LoVo (cell line): ENCODE results near the gene CCDC88C.

ENCODE experiments used
- DNase-seq: peaks from one replicate; pipeline ENCODE4 v3.0.0-alpha.2; 2016; ENCODE audit warnings: low spot score

The CCDC88C gene

DNA sequence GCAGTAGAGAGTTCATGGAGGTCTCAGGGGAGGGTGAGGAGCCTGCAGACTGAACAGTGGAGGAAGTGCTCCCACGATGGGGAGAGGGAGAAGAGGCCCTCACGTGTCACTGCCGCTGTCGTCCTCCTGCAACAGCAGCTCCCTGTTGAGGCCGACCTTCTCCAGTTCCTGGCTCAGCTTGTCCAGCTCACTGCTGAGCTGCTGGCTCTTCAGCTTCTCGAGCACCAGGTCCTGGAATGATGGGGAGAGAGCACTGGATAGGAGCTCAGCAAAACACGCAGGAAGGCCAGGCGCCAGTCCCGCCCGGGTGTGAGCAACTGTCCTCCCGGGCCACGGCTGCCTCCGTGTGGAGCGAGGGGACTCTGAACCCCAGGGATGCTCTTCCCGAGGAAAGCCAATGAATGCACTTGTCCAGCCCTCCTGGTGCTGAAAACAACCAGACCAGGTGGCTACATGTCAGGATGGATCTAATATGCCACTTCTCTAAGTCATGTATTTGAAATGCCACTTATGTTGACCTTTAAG is 107.8 kb downstream of the CCDC88C start:
- no peak for DNase-seq

DNA sequence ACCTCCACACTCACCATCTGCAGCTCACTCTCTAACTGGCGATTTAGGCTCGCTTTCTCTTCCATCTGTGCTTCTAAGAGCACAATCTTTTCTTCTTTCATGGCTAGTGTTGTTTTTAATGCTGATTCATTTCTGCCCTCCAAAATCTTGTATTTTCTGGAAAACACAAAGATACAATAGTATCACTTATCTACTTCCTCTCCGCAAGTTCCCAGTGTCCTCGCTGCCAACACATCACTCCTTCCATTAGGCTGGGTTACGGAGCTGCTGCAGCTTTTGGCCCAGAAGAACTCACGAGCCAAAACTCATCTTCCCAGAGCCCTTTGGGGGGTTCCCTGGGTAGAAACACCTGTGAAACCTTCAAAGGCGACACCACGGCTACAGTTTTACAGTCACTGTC is 109.3 kb downstream of the CCDC88C start:
- DNase-seq = no peak

DNA sequence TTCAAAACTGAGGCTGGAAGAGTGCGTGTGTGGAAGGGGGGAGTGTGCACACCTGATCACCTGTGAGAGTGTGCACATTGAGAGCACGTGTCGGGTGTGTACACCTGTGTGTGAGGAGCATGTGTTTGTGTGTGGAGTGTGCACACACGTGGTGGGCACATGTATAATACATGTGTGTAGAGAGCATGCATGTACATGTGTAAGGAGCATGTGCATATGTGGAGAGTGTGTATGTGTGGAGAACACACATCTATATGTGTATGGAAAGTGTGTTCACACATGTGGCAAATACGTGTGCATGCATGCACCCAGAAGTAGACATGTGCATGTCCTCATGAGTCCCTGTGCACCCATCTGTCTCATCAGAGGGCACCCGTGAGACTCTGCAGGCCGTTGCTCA is 110.0 kb downstream of the CCDC88C start:
- no peak for DNase-seq

DNA sequence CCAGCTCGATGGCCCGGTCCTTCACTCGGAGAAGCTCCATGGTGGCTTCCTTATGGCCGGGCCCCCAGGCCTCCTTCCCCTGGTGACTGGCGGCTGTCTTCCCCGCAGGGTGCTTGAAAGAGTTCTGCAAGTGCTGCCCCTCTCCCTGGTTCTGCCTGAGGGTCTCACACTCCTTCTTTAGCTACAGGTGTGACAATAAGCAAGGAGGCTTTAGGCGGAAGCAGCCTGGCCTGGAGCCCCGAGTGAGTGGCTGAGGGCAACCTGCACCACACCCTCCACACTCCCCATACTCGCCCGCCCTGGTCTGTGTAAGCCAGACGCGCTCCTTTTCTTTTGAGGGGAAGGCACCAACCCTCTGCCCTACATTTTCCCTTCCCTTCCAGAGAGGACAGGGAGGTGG is 110.6 kb downstream of the CCDC88C start:
- no peak for DNase-seq

DNA sequence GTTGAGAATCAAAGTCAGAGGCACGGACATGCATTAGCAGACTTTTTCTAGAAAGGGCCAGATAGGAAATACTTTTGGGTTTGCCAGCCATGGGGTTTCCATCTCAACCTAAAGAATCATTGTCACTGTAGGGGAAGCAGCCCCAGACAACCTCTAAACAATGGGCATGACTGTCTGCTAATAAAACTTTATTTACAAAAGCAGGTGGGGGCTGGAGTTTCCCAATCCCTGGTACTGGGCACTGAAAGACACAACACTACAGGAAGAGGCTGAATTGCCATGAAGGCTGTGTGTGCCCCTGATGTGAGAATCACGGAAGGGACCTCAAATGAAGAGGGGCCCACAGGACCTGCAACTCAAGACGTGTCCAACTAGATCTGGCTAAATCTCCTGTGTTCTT is 111.1 kb downstream of the CCDC88C start:
- DNase-seq = no peak

DNA sequence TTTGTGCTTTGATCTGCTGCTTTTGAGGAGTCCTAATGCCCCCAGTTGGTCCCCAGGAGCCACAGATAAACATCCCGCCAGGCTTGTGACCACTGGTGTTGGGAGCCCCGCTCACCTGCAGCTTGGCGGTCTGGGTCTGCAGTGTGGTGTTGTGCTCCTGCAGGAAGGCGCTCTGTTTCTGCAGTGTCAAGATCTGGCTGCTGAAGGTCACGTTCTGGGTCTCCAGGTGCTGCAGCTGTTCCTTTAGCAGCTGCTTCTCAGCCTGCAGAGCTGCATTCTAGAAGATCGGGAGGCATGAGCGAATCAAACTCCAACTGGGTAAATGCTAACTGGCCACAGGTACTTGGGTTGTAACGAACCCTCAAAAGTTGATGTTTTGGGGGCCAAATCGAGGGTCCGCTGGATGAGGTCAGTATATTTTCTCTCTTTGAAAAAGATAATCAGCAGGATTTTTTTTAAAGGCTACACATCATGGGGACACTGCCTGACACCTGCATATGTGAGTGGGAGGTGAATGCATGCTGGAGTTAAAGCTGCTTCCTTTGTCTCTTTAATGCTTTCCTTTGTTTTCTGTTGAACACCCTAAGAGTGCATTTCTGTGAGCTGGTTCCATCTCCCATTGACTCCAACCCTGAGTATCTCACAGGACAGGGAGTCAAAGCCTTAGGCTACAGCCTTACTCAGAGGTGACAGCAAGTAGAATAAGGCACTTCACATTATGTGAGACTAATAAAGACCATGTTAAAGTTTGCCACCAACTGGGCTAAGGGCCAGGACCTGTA is 111.8 kb downstream of the CCDC88C start:
- no peak for DNase-seq

DNA sequence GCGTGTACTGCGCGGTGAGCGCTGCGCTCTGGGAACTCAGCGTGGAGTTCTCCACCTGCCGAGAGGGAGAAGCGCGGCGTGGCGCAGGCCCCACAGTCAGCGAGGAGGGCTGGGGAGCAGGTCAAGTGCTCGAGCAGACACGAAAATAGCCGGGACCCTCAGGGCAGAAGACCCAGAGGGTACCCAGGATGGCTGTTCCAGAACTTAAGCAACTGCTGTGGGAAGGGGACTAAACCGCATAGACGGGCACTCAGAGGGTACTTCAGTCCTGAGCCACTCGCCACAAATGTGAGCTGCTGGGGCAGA is 113.7 kb downstream of the CCDC88C start:
- DNase-seq = no peak

DNA sequence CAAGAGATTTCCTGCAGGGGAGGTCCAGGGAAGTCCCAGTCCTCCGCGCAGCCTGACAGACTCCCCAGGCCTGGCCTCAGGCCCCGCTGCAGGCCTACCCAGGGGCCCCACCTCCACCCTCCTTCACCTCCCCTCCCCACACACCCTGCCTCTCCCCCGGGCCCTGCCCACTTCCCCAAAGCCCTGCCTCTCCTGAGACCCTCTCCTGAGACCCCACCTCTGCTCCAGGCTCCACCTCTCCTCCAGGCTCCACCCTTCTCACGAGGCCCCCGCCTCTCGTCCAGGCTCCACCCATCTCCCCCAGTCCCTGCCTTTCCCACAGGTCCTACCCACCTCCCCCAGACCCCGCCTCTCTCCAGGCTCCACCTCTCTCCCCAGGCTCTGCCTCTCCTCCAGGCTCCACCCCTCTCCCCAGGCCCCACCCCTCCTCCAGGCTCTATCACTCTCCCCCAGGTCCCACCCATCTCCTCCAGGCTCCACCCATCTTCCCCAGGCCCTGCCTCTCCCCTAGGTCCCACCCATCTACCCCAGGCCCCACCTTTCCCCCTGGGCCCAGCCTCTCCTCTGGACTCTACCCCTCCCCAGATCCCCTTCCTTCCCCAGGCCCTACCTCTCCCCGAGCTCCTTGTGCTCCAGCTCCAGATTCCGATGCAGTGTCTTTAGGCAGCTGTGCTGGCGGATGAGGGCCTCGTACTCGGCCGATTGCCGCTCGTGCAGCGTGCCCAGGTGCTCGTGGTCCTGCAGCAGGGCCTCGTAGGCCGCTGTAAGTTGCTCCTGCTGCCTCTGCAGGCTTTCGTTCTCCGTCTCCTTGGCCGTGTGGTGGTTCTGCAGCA is 114.3 kb downstream of the CCDC88C start:
- no peak for DNase-seq

DNA sequence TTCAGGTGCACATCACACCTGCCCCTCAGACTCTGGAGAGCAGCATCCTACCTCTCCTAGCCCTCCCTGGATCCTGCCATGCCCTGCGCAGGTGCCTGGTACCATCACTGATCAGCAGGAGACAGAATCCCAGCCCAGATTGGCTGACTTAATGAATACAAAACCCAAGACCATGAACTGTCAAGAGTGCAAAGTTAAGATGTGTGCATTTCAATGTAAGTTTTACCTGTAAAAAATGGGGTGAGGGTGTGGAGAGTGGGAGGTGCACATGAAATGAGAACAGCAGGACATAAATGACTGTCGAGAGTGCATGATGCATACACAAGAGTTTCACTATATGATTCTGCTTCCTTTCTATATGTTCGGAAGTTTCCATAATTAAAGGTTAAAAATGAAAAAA is 115.2 kb downstream of the CCDC88C start:
- no peak for DNase-seq

DNA sequence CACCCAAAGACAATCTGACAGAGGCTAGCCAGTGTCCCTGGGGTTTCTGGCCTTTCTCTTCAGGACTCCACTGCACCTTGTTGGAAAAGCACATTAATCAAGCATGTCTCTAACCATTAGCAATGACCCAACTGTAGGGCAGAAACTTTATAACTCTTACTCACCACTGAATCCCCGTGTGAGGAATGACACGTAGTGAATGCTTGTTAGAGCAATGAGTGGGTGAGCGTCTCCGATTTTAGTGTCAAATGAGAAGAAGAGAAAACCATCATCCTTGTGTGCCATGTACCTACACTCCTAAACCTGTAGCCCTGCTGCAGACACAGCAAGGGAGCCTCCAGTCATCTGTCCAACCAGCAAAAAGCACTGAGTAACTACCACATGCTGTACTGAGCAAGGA is 116.7 kb downstream of the CCDC88C start:
- DNase-seq = no peak

DNA sequence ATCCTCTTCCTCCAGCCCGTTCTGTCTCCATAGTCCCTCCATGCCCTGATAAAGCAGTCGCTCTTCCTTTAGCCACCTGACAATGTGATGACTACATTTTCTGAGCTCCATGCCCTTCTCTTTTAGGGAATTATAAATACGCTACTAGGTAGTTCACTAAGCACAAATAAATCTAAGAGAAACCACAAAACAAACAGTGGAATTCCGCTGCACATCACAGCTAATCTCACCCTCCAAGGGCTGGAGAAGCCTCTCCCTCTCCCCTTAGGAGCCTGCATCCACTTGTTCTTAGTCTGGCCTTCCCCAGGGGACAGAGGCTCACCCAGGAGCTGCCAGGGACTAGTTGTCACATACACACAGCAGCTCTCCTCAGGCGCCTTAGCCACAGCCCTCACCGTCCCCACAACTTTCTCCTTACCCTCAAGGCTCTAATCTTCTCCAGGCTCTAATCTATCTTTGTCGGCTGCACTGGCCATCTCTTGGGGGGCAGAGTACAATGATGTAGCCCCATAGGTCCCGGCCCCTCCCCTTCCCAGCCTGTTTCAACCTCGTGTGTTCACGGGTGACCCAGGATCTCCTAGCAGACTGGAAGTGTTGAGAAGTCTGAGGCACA is 117.2 kb downstream of the CCDC88C start:
- DNase-seq = no peak

DNA sequence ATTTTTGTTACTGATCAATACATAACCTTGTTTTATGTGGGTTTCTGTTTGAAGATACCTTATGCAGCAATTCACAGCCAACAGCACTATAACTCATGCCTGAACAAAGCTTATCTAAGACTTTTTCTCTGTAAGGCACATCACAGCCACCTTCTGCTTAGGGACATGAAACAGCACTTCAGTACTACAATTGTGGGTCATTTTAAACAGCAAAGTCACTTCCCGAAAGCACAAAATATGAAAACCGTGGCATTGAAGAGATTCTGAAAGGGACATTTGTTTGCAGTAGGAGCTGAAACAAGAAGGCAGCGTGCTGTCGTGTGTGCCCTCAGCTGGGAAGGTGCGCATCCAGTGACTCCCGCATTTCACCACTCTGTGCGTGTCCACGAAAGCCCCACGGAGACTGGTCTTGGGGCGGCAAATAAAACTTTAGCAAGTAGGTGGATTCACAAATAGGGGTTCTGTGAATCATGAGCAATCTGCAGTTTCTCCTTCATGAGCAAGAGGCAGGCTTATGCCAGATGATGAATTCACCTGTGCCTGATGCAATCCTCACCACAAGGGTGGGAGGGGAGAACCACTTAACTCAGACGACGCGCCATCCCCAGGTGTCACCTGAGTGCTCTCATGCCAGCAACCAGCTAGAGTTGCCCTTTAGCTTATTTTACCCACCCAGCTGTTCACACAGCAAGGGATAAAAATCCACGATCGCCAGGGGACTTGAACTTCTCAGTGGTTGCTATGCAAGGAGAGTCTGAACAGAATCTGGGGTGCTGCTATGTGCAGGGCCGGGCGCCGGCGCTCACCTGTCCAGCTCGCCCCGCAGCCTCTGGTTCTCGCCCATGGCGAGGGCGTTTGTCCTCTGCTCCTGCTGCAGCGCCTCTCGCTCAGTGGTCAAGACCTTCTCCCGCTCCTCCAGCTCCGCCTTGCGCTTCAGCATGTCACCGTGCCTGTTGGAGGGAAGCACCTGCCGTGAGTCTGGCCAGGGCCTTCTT is 118.2 kb downstream of the CCDC88C start:
- DNase-seq = no peak

DNA sequence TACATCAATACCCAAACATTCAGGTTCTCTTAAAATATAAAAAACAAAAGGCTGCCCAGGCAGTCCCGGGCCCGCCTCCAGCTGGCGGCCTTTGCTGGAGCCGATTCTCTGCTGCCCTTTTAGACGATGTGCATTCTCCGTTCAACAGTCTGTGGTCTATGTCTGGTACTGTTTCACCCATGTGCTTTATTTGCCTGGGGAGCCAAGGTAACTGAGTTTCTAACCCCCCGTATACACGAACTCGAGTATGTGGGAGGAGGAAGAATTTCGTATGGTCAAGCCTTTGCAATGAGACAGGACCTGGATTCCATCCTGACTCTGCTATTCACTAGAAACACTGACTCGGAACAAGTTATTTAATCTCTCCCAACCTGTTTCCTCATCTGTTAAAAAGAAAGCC is 119.0 kb downstream of the CCDC88C start:
- DNase-seq = no peak

DNA sequence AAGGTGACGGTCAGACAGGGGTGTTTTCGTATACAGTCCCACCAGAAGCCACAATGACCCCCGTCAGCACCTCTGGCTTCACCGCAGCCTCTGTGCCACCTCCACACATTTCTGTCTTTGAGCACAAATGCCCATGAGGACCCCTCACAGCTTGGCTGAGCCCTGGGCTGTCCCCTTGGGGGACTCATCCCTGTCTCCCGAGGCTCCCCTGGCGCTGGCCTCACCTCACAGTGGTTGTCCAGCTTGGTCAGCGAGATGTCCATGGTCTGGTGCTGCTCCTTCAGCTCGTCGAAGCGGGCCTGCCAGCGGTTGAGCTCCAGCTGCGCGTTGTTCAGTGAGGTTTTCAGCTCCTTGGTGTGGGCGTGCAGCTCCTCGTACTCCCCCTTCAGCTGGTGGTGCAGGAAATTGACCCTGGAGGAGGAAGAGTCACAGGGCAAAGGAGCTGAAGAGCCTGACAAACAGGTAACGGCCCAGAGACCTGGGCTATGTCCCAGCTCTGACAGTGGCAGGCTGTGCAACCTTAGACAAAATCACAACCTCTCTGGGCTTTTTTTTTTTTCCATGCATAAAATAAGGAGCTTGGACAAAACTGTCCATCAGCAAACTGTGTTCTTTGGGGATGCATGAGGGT is 120.4 kb downstream of the CCDC88C start:
- DNase-seq = no peak

DNA sequence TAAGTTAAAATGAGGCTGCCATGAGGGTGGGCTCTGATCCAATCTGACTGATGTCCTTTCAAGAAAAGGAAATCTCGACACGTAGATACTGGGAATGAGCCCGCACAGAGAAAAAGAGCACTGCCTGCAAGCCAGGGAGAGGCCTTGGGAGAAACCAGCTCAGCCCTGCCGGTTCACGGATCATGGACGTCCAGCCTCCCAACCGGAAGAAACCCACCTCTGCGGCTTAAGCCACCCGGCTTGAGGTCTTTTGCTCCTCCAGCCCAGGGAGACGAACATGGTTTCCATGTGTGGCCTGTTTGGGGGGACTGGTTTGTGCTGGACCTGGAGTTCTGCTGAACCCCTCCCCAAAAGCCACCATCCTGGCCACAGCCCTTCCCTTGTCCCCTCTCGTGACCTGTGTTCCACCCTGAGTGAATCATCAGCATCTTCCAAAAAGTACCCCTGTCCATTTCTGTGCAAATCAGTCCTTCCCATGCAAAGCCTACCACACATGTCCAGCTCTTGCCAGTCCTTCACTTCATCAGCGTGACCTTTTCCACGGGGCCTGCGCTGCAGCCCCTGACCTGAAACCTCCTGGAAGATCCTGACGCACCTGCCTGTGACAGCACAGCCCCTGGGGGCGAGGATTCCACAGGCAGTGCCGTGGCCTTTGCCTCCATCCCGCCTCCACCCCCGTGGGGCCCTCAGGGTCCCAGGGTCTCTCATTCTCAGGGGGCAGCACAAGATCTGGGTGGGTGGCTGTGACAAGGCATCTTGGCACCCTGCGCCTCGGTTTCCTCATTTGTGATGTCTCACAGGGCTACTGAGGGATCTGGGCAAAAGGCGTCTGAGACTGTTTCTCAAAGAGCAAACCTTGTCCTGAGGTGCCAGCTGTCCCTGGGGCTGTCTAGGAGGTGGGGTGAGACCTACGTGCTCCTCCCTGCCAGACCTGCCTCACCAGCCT is 121.5 kb downstream of the CCDC88C start:
- DNase-seq = no peak

DNA sequence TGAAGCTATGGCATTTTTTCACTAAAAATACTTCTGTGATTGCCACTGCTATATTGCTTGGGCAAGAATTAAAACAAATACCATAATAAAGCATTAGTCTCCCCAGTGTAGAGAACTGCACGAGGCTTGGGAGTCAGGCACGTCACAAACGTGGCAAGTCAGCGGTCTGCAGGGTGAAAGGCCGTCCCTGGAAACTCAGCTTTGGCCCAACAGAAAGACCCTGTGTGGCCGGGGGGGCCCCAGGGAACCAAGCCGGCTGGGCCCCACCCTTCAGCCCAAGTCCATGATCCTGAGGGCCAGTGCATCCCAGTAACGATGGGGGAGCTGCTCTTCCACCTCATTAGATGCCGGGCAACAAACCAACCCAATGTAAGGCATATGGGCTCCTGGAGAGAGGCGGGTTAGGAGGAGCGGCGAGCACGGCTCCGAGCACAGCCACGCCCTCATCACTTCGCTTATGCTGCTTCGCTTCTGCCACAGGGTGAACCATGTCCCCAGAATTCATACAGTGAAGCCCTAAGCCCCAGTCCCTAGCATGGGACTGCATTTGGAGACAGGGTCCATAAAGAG is 122.3 kb downstream of the CCDC88C start:
- no peak for DNase-seq

DNA sequence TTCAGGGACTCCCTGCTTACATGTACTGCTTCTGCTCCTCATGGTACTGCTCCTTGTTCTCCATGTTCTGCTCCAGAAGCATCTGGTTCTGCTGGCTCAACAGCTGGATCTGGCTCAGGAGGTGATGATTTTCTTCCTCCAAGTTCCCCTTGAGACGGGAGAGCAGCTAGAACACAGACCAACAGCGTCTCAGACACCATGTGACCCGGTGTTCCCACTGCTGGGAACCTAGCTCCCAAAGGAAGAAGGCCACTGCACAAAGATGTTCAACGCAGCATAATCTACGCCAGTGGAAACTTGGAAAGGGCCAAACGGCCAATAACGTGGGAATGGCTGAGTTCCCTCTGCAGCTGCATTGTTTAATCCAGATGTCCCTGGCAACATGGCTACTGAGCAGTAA is 123.5 kb downstream of the CCDC88C start:
- no peak for DNase-seq

DNA sequence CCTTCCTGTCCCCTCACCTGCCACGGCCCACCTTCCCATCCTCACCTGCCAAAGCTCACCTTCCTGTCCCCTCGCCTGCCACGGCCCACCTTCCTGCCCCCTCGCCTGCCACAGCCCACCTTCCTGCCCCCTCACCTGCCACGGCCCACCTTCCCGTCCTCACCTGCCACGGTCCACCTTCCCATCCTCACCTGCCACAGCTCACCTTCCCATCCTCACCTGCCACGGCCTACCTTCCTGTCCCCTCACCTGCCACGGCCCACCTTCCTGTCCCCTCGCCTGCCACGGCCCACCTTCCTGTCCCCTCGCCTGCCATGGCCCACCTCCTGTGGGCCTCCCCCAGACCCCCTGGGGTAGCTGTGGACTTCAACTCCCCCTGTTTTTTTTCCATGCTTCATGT is 124.3 kb downstream of the CCDC88C start:
- no peak for DNase-seq

DNA sequence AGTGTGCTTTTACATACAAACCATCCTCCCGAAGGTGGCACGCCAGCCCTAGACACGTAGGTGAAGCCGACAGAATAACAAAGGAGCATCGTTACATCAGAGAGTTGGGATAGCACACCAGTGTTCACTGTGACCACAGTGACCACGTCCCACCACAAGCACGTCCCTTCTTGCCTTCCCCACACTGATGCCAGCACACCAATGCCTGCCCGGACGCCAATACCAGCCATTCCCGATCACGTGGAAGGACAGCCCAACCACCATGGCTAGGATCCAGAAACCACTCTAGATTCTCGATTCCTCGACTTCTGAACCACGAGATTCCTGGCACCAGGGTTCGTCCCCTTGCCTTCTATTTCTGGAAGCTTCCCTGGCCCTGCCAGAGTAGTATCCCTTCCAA is 125.1 kb downstream of the CCDC88C start:
- no peak for DNase-seq
